CD4-positive, alpha-beta T cell treated with Interleukin-17A for 4 hours (primary cell): Measurements from ENCODE around the gene C11orf98.
"Not testable (repeated sequence)": the region's sequence is repeated elsewhere in the genome, so short reads cannot be mapped to it uniquely, and the experiment has no call there.

Source experiments
- DNase-seq: peaks from one replicate; pipeline ENCODE4 v3.0.0-alpha.2; 2020; ENCODE audit warnings: mixed read lengths

The C11orf98 gene

DNA sequence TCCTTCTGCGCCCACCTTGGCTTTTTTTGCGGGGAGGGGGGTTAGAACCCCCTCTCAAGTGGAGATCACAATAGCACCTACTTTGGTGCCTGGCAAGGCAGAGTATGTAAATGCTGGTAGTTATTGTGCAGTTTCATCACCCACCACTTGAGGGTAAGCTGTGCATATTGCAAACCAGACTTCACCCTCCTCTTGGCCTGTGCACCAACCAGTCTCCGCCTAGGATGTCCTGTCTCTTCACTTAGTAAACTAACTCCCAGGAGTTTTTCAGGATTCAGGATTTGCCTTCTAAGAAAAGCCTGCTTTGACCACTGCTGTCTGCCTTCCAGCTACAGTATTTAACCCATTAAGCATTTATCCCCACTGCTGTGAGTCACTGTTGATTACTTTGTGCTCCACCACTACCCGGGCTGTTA is 15.8 kb upstream of the C11orf98 start:
- DNase-seq = peak; percentile 52

- peak; percentile 85 for DNase-seq
These were observed 14.0 kb upstream of the C11orf98 start, which contains the start of gene UBXN1 for GRCh38 chr11:62678770-62679696. Gene UBXN1, minus strand, starts transcription at chr11:62679073. Its CDS starts 150 bp downstream, at chr11:62678923.

- no peak for DNase-seq
These were observed 13.4 kb upstream of the C11orf98 start for GRCh38 chr11:62678433-62678769.

GRCh38 chr11:62677714-62678113 is 12.7 kb upstream of the C11orf98 start:
- no peak for DNase-seq

- no peak for DNase-seq
These were observed 12.1 kb upstream of the C11orf98 start for GRCh38 chr11:62677156-62677555.

- DNase-seq = no peak
These were observed 11.7 kb upstream of the C11orf98 start for GRCh38 chr11:62676698-62677097.

DNA sequence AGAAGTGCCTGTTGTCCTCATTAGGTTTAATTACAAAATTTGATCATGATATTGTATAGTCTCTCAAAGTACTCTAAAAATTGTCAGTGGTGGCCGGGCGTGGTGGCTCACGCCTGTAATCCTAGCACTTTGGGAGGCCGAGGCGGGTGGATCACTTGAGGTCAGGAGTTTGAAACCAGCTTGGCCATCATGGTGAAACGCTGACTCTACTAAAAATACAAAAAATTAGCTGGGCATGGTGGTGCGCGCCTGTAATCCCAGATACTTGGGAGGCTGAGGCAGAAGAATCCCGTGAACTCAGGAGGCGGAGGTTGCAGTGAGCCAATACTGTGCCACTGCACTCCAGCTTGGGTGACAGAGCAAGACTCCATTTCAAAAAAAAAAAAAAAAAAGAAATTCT is 10.4 kb upstream of the C11orf98 start:
- DNase-seq = not testable (repeated sequence)

DNA sequence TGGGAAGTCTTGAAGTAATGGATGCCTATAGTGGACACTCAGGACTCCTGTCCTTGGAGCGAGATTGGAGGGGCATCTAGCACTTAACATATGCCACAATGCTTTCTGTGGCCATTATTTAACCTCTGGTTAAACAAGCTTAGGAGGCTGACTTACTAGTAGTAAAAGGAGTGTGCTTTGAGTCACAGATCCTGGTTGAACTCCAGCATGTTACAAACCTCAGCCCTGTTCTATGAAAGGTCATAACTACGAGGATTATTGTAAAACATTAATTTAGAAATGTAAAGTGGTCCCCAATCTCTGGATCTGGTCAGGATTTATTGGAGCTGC is 8.2 kb upstream of the C11orf98 start:
- no peak for DNase-seq

- peak; percentile 78 for DNase-seq
These were observed 6.8 kb upstream of the C11orf98 start, which contains the start of the genes LBHD1 and UQCC3 for GRCh38 chr11:62671608-62672389. Gene LBHD1, minus strand, starts transcription at chr11:62672267. Its CDS starts 2,236 bp downstream, at chr11:62670031. Gene UQCC3, plus strand, starts transcription at chr11:62671673. Its CDS starts 73 bp downstream, at chr11:62671746.

DNA sequence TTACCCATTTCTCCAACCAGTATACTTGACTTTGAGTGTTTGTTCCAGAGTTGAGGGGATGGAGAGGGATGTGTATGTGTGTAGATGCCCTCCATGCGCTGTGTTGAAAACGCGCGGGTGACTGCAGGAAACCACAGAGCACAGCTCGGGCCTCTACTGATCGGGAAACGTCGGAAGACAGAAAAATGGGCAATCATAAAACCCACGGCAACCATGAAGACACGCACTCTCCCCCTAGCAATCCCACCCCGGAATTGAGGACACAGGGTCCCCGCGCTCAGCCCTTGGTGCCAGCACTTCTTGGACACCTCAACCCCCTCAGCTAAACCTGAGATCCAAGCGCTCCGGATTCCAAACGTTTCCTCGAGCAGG is 6.2 kb upstream of the C11orf98 start:
- DNase-seq = no peak

GRCh38 chr11:62669420-62670161 is 4.6 kb upstream of the C11orf98 start:
- DNase-seq = no peak

- DNase-seq = no peak
These were observed 2.5 kb upstream of the C11orf98 start for GRCh38 chr11:62667460-62667859.

- DNase-seq = no peak
These were observed 1.4 kb upstream of the C11orf98 start for GRCh38 chr11:62666259-62666926.

- DNase-seq = peak; percentile 68
These were observed 719 bp upstream of the C11orf98 start for GRCh38 chr11:62665599-62666258.

GRCh38 chr11:62664405-62665074 is 470 bp downstream of the C11orf98 start:
- peak; percentile 60 for DNase-seq

- DNase-seq = no peak
These were observed 8.1 kb downstream of the C11orf98 start for GRCh38 chr11:62656796-62657429.

GRCh38 chr11:62654297-62654696 is 10.7 kb downstream of the C11orf98 start:
- DNase-seq = no peak

- DNase-seq = peak; percentile 54
These were observed 12.6 kb downstream of the C11orf98 start for GRCh38 chr11:62652161-62653006.

GRCh38 chr11:62650283-62650682 is 14.7 kb downstream of the C11orf98 start:
- DNase-seq = not testable (repeated sequence)

DNA sequence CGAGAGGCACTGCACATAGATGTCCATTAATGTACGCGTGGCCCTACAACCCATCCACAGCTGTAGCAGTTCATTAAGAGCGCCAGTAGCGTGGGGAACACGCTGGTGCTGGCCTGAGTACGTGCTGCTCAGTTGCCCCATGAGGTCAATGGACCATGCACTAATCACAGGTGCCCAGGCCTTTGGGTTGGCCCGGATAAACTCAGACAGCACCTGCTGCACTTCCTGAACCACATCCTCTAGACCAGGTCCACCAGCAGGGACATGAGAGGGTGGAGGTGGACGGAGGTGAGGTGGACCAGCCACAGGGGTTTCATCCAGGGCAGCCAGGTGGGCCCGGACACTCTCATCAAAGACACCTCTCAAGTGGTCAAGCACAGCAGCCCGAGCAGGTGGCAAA is 15.5 kb downstream of the C11orf98 start:
- DNase-seq = no peak
